Measurements from ENCODE around the gene C1QTNF6. TPM values are rescaled to one million over a fixed set of nuclear protein-coding genes. Genes with fewer than 3 reads are reported as not detected.

Gene C1QTNF6
- polyA plus RNA-seq, 4 donors, result 26.1 to 52.3 (median 30.9) TPM

DNA sequence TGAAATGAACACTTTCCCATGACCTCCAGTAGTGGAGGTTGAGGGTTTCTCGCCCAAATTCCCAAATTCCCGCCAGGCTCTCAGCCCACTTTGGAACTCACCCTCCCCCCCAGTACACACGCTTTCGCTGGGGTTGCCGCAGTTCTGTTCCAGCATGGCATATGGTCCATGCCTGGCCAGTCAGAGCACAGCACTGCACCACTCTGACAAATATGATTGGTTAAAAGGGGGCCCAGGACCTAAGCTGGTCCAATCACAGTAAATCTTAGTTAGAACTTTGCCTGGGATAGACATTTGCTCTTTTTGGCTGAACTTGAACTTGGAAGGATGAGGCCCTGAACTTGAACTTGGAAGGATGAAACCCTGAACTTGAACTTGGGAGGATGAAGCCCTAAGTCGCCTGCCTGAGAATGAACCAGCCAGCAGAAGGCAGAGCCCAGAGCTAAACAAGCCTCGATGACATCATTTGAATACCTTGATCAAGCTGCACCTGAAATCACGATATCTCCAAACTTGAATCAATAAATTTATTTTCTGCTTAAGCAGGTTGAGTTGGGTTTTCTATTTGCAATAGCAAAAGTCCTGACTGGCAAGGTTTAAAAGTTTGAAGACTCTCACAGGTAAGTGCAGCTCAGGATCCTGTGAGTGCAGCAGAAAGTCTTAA, 36.8 kb upstream of the C1QTNF6 start:
- DNase-seq (ENCODE audit: low read depth in 4 of 4, low spot score in 3 of 4), result no peak

- DNase-seq (ENCODE audit: low read depth in 4 of 4, low spot score in 3 of 4), result no peak
Observed at GRCh38 chr22:37223965-37224551, 36.0 kb upstream of the C1QTNF6 start.

GRCh38 chr22:37222440-37222971, 34.5 kb upstream of the C1QTNF6 start:
- no peak for DNase-seq (ENCODE audit: low read depth in 4 of 4, low spot score in 3 of 4)

GRCh38 chr22:37221424-37222333, 33.6 kb upstream of the C1QTNF6 start:
- DNase-seq (ENCODE audit: low read depth in 4 of 4, low spot score in 3 of 4), result no peak

GRCh38 chr22:37220543-37220981, 32.5 kb upstream of the C1QTNF6 start:
- no peak for DNase-seq (ENCODE audit: low read depth in 4 of 4, low spot score in 3 of 4)

DNA sequence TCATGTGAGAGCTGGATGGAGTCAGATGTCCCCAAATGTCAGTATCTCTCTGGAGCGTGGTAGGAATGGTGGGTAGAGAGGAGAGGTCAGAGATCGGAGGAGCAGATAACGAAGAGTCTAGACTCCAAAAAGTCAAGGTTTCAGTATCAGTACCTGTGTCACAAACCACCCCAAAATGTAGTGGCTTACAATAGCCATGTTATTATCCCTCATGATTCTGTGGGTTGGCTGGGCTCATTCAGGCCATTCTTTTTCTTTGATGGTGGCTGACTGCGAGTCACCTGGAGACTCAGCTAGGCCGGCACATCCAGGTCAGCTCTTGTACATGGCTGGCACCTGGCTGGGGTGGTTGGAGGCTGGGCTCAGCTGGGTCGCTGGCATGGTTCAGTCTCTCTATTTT, 31.5 kb upstream of the C1QTNF6 start:
- no peak for DNase-seq (ENCODE audit: low read depth in 4 of 4, low spot score in 3 of 4)

- DNase-seq (ENCODE audit: low read depth in 4 of 4, low spot score in 3 of 4), result no peak
Observed at GRCh38 chr22:37218771-37219411, 30.8 kb upstream of the C1QTNF6 start.

GRCh38 chr22:37218399-37218770, 30.3 kb upstream of the C1QTNF6 start:
- no peak for DNase-seq (ENCODE audit: low read depth in 4 of 4, low spot score in 3 of 4)

GRCh38 chr22:37215890-37216289, 27.8 kb upstream of the C1QTNF6 start:
- no peak for DNase-seq (ENCODE audit: low read depth in 4 of 4, low spot score in 3 of 4)

DNA sequence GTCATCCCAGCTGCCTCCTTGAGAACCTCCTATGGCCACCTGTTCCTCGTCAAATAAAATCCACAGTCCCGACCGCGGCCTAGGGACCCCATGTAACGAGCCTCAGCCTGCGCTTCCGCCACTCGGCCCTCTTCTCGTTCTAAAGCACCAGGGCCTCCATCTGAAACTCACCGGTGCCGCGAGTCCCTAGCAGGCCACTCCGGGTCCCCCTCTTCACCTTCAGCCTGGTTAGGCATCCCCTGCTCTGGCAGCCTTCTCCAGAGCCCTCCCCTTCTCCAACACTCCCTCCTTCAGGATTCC, 26.6 kb upstream of the C1QTNF6 start:
- no peak for DNase-seq (ENCODE audit: low read depth in 4 of 4, low spot score in 3 of 4)

DNA sequence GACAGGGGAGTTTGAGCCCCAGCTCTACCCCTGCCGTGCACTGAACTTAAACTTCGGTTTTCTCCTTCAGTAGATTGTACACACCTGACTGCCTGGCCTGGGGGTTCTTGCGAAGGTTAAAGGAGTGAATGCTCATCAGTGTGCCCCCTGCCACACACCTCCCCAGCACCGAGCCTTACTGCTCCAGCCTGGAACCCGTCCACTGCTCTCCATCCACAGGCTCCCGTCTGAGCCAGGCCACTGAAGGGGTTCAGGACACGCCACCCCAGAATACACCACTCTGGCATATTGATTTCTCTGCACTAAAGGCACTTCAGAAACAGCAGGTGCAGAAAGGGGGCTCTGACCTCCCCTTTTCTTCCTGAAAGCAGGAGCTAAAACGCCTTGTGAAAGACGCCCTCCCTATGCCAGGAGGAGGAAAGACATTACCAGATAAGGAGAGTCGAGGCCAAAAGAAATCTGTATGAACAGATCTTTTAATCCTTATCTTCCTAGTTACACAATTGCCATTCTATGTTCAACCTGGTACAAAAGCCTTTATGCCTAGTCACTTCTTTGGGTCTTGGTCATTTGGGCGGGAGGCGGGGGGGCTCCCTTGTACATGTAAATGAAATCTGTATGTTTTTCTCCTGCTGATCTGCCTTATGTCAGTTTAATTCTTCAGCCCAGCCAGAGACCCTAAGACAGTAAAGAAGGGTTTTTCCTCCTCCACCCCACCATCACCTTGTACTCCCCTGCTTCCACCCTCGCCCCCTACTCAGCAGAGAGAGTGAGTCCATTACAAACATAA, 26.1 kb upstream of the C1QTNF6 start:
- DNase-seq (ENCODE audit: low read depth in 4 of 4, low spot score in 3 of 4), result no peak

DNA sequence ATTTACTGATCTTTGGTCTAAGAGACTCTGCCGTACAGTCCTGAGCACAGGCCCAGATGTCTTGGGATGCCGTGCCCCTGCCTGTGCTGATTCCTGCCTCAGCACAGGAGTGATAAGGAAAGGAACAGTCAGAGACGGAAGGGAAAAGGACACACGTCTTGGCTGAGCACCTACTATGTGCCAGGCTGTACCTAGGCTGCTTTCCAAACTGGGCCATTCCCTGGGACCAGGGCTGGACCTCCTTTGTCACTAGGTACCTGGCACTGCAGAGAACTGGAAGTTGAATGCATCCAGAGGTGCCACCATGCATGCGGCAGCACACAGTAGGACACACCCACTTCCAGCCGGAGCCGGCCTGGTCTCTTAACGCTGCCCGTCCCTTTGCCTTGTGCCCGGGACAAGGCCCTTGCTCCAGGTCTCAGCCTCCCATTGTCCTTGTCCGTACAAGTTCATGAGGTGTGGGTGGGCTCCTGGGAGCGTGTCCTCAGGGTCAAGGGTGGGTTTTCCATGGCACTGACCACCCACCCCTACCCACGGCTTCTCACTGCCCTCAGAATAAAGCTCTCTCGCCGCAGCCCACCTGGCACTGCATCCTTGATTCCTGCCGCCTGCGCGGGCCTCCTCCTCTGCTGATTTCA, 25.3 kb upstream of the C1QTNF6 start:
- no peak for DNase-seq (ENCODE audit: low read depth in 4 of 4, low spot score in 3 of 4)

- DNase-seq (ENCODE audit: low read depth in 4 of 4, low spot score in 3 of 4), result no peak
Observed at GRCh38 chr22:37212174-37212906, 24.3 kb upstream of the C1QTNF6 start, which contains the start of gene SSTR3. SSTR3 (minus strand) TSS chr22:37212477; CDS start chr22:37207803, 4,674 bp downstream.

DNA sequence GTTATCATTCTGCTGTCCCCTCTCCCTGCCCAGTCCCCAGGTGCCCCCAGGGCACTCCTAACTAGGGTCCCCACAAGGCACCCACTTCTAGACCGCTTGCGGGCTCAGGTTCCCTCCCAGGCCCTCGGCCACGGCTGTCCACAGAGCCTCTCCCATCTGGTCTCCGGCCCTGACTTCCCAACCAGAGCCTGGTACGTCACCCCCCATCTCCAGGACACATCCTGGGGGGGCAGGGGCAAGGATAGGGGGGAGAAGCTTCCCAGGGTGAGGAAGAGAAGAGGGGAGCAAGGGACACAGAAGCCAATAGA, 23.8 kb upstream of the C1QTNF6 start:
- no peak for DNase-seq (ENCODE audit: low read depth in 4 of 4, low spot score in 3 of 4)

GRCh38 chr22:37211075-37211865, 23.2 kb upstream of the C1QTNF6 start:
- no peak for DNase-seq (ENCODE audit: low read depth in 4 of 4, low spot score in 3 of 4)

DNA sequence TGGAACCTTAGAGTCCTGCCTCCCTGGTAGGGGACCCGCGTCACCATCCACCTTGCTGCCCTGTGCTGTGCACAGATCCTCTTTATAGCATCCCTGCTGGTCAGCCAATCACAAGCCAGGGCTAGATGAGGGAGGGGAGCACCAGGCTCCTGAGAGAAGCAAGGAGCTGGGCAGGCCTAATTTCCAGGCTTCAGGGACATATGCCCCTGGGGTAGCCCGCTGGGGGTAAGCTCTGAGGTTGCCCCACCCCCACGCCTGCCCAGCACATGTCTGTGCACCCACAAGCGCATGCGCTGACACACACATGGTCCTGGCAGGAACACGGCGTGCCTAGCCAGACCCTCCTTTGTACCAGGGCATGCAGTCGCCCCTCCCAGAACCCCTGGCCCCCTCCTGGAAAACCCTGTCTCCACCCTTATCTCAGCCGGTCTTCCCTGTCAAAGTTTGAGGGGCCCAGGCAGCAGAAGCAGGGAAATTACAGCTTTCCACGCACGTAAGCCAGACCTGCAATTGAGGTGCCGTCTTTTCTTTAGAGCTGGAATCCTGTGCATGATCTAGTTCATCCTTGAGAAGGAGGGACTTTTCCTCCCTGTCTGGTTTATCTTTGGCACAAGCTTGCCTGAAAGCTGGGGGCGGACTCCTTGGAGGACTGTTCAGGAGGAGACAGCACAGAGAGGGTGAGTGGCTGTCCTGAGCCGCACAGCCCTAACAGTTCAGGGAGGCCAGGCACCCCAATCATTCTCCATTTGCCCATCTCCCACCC, 22.2 kb upstream of the C1QTNF6 start:
- DNase-seq (ENCODE audit: low read depth in 4 of 4, low spot score in 3 of 4), result no peak

DNA sequence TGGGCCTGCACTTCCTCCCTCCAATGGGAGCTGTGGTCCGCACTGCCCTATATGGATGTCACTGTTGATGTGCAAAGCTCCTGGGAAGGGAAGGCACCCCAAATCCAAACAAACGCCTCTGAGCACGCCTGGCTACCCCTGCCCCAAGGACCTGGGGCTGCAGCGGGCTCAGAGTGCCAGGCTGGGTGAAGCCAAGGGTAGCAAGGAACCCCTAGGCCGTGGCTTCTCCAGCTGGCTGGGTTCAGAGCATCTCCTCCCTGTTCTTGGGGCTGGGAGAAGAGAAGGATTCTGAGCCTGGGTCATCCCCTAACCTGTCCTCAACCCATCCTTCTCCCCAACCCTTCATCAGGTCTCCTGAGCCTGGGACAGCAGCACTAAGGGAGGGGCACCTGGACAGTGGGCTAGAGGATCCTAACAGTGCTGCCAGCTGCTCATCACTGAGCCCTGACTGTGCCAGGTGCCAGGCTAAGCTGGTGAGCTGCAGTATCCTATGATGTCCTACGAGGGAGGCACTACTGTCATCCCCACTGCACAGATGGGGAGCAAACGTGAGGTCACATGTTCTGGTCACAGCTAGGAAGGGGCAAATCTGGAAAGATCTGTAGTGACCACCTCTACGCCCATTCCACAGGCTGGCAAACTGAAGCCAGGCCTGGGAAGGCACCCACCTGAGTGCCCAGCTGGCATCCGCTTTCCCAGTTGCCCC, 21.2 kb upstream of the C1QTNF6 start:
- DNase-seq (ENCODE audit: low read depth in 4 of 4, low spot score in 3 of 4), result no peak
